ENCODE results near the gene TMEM151B. TPM values are rescaled to one million over a fixed set of nuclear protein-coding genes. Genes with fewer than 3 reads are reported as not detected.
A peak's percentile ranks its signal among the peaks of the same experiment; 100 is the strongest.

The TMEM151B gene
- total and polyA plus RNA-seq, 9 of the 15 experiments (the other 6 are each of a cell fraction or from before 2014, with no cell fraction given) = not detected

GRCh38 chr6:44227148-44227793 is 43.0 kb upstream of the TMEM151B start (continued):
- TF ChIP-seq ZBTB1 (CRISPR knock-in tag; IDR thresholded peaks at IDR 0.05; ENCODE audit: borderline replicate concordance, low read depth) = 0 out of 2 replicates have a peak, but pooled peaks have one; percentile 54
- TF ChIP-seq RBFOX2 (IDR thresholded peaks at IDR 0.05; ENCODE audit: low read depth, low read length) = 0 out of 2 replicates have a peak, but pooled peaks have one; percentile 34
- TF ChIP-seq MBD2 (IDR thresholded peaks at IDR 0.05; ENCODE audit: borderline replicate concordance, low read depth) = no peak
- TF ChIP-seq, protein P1, sequence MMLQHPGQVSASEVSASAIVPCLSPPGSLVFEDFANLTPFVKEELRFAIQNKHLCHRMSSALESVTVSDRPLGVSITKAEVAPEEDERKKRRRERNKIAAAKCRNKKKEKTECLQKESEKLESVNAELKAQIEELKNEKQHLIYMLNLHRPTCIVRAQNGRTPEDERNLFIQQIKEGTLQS (IDR thresholded peaks at IDR 0.05) = peak; percentile 58
- TF ChIP-seq, protein P1 (CRISPR knock-in tag; conservative IDR thresholded peaks at IDR 0.05) = no peak

- peaks cover 3% of the 10 kb centered on the region; the same call in 1 of the 2 replicates for H4K20me1 ChIP-seq (replicated peaks; ENCODE audit: control insufficient read depth, insufficient read depth, low read length)
- no peak overlapping the region for H3K27ac ChIP-seq (ENCODE audit: extremely low read depth, low read depth, low read length)
- H3K9ac ChIP-seq (ENCODE audit: insufficient read depth in 1 of 2, low read depth in 2 of 2, low read length in 2 of 2) = peak overlapping the region in 1 of 2 experiments; percentile 76; a peak in 2 of 4 replicates
- in situ Hi-C loops (cut with MboI) (no loop called here), intact Hi-C loops (cut with micrococcal nuclease) (loop anchor here (10.0 kb wide), 1 partner anchor 593 kb away; the partner anchor contains the start of gene MAD2L1BP)
- H2AFZ ChIP-seq (ENCODE audit: low read depth, low read length) = no peak overlapping the region
- no peak for ATAC-seq
- ChIA-PET POLR2A (interaction anchor here (0.7 to 6.5 kb wide), 5 partner anchors 15 to 69 kb away, joined by 3 to 104 read pairs (median 4); partner anchors contain the start of genes CAPN11 and HSP90AB1), CTCF (ENCODE audit: low intra/inter-chr PET ratio) (no interaction called here)
- 78% methylated on average over 6 of the region's 6 CpGs for WGBS (ENCODE audit: insufficient coverage, low coverage, missing lambda C conversion rate)
- peaks cover 52% of the 10 kb centered on the region for H3K79me2 ChIP-seq (ENCODE audit: control insufficient read depth, insufficient read depth, low read length)
- H3K9me3 ChIP-seq (replicated peaks; ENCODE audit: control insufficient read depth, insufficient read depth, low read depth, low read length) = no peaks in the 10 kb centered on the region
- H3K4me1 ChIP-seq (replicated peaks in 1 of 2; ENCODE audit: control insufficient read depth in 2 of 2, insufficient read depth in 2 of 2, low read length in 2 of 2) = peaks cover 42 to 65% of the 10 kb centered on the region in 2 experiments
- no peaks in the 10 kb centered on the region for H3K27me3 ChIP-seq (ENCODE audit: control insufficient read depth in 2 of 2, insufficient read depth in 2 of 2, low read length in 2 of 2)
- DNase-seq (ENCODE audit: extremely low read depth in 1 of 4, low spot score in 3 of 4) = no peak
- peaks cover 6% of the 10 kb centered on the region for H3K9me1 ChIP-seq (ENCODE audit: control insufficient read depth, insufficient read depth, low read length)
- peaks cover 61% of the 10 kb centered on the region for H3K36me3 ChIP-seq (ENCODE audit: control insufficient read depth, insufficient read depth, low read length)
- no TSS peak for BruUV-seq (replicated peaks)
- H3K4me2 ChIP-seq (ENCODE audit: insufficient read depth, low read length) = no peak overlapping the region
- no peak overlapping the region for H3K4me3 ChIP-seq
- FAIRE-seq = no peak
- TF ChIP-seq RERE (CRISPR knock-in tag; IDR thresholded peaks at IDR 0.05; ENCODE audit: borderline replicate concordance) = no peak
Observed at GRCh38 chr6:44228031-44228430, 42.2 kb upstream of the TMEM151B start.

Data from K562 (cell line).